NB4 (cell line): ENCODE data around the gene PRSS57.
"Not testable (repeated sequence)": the region's sequence is repeated elsewhere in the genome, so short reads cannot be mapped to it uniquely, and the experiment has no call there.

Experiments
- CTCF ChIP-seq: IDR thresholded peaks from one replicate; pipeline ENCODE4 v1.5.1; 2012; ENCODE audit warnings: low read depth, low read length
- MAX ChIP-seq: IDR thresholded peaks from 2 replicates; pipeline ENCODE4 v1.6.1; 2011; ENCODE audit warnings: low read depth, low read length
- MYC ChIP-seq: IDR thresholded peaks from 2 replicates; pipeline ENCODE4 v1.6.1; 2011; ENCODE audit warnings: low read depth, low read length
- POLR2A ChIP-seq: IDR thresholded peaks from 2 replicates; pipeline ENCODE4 v1.6.1; 2011; ENCODE audit warnings: mild to moderate bottlenecking; ENCODE audit not compliant: insufficient read length; ENCODE audit errors: extremely low read depth

- TF ChIP-seq POLR2A, CTCF, MAX, MYC: not testable (repeated sequence)
These were observed 28.2 kb downstream of the PRSS57 start for GRCh38 chr19:666985-667573.
